HEK293 (cell line): ENCODE results near the gene TNS3.

ENCODE experiments used
- CTCF ChIA-PET: fragments of 350-600 bp; formaldehyde crosslinking; extraction: SDS; loops from one replicate; lab custom pipeline; 2021; ENCODE audit warnings: antibody characterized with exemption; lab: Yijun Ruan, JAX
- POLR2A ChIA-PET: fragments of 300-600 bp; formaldehyde crosslinking; extraction: SDS; loops from one replicate; lab custom pipeline; 2020; ENCODE audit warnings: antibody characterized with exemption, inconsistent platforms; lab: Yijun Ruan, JAX
- H3K27ac ChIP-seq: fragments of 200-500 bp; sonication (Bioruptor generic); 2 replicates; pipeline ENCODE4 v1.5.1; 2014; ENCODE audit warnings: low read depth, low read length, control low read depth, inconsistent platforms; ENCODE audit errors: extremely low read depth
- H3K36me3 ChIP-seq, 2 experiments: fragments of 200-500 bp in 1 of 2; sonication (Bioruptor generic) in 1 of 2; 1 replicate in 1 of 2; 2 replicates in 1 of 2; pipeline ENCODE4 v1.5.1; 2014 to 2017; ENCODE audit warnings: inconsistent platforms in 2 of 2, low read length in 2 of 2; ENCODE audit not compliant: control insufficient read depth in 2 of 2, insufficient read depth in 1 of 2
- H3K4me1 ChIP-seq: fragments of 200-500 bp; sonication (Bioruptor generic); 2 replicates; pipeline ENCODE4 v1.5.1; 2014; ENCODE audit warnings: mild to moderate bottlenecking, low read length, inconsistent platforms; ENCODE audit not compliant: control insufficient read depth, insufficient read depth
- H3K4me3 ChIP-seq: 2 replicates; pipeline ENCODE4 v1.5.1; 2011; ENCODE audit warnings: low read depth, mild to moderate bottlenecking, control low read depth, low read length, moderate library complexity
- H3K9me3 ChIP-seq: fragments of 200-500 bp; sonication (Bioruptor generic); 2 replicates; pipeline ENCODE4 v1.5.1; 2014; ENCODE audit warnings: low read depth, low read length, inconsistent platforms; ENCODE audit not compliant: control insufficient read depth, insufficient read depth
- ATF2 ChIP-seq: fragments of 450-650 bp; formaldehyde crosslinking; IDR thresholded peaks from 2 replicates; pipeline ENCODE4 v1.5.1; 2016; ENCODE audit warnings: missing biosample characterization, missing genetic modification characterization, low read depth
- BCL6B ChIP-seq: fragments of 450-650 bp; formaldehyde crosslinking; IDR thresholded peaks from 2 replicates; pipeline ENCODE4 v1.5.1; 2017; ENCODE audit warnings: missing biosample characterization, missing genetic modification characterization
- SP3 ChIP-seq: fragments of 450-650 bp; formaldehyde crosslinking; IDR thresholded peaks from 2 replicates; pipeline ENCODE4 v1.5.1; 2016; ENCODE audit warnings: missing biosample characterization, missing genetic modification characterization
- SP7 ChIP-seq: fragments of 450-650 bp; formaldehyde crosslinking; IDR thresholded peaks from 2 replicates; pipeline ENCODE4 v1.5.1; 2016; ENCODE audit warnings: missing biosample characterization, missing genetic modification characterization
- ZBTB17 ChIP-seq: fragments of 450-650 bp; formaldehyde crosslinking; IDR thresholded peaks from 2 replicates; pipeline ENCODE4 v1.5.1; 2016; ENCODE audit warnings: missing biosample characterization, missing genetic modification characterization
- ZBTB20 ChIP-seq: fragments of 450-650 bp; formaldehyde crosslinking; IDR thresholded peaks from 2 replicates; pipeline ENCODE4 v1.5.1; 2016; ENCODE audit warnings: missing biosample characterization, missing genetic modification characterization
- ZFP3 ChIP-seq: fragments of 450-650 bp; formaldehyde crosslinking; IDR thresholded peaks from 2 replicates; pipeline ENCODE4 v1.5.1; 2016; ENCODE audit warnings: low read depth, missing biosample characterization, missing genetic modification characterization
- ZNF148 ChIP-seq: fragments of 450-650 bp; formaldehyde crosslinking; IDR thresholded peaks from 2 replicates; pipeline ENCODE4 v1.5.0; 2017; ENCODE audit warnings: missing biosample characterization, missing genetic modification characterization, borderline replicate concordance
- ZNF155 ChIP-seq: fragments of 450-650 bp; formaldehyde crosslinking; IDR thresholded peaks from 2 replicates; pipeline ENCODE4 v1.5.1; 2016; ENCODE audit warnings: missing biosample characterization, missing genetic modification characterization
- ZNF169 ChIP-seq: fragments of 450-650 bp; formaldehyde crosslinking; IDR thresholded peaks from 2 replicates; pipeline ENCODE4 v1.5.1; 2016; ENCODE audit warnings: missing biosample characterization, missing genetic modification characterization
- ZNF394 ChIP-seq: fragments of 450-650 bp; formaldehyde crosslinking; IDR thresholded peaks from 2 replicates; pipeline ENCODE4 v1.5.1; 2016; ENCODE audit warnings: missing biosample characterization, missing genetic modification characterization, mild to moderate bottlenecking, moderate library complexity, borderline replicate concordance
- ZNF423 ChIP-seq: fragments of 450-650 bp; formaldehyde crosslinking; IDR thresholded peaks from 2 replicates; pipeline ENCODE4 v1.5.1; 2016; ENCODE audit warnings: missing biosample characterization, missing genetic modification characterization
- ZNF433 ChIP-seq: fragments of 450-650 bp; formaldehyde crosslinking; IDR thresholded peaks from 2 replicates; pipeline ENCODE4 v1.5.1; 2016; ENCODE audit warnings: missing biosample characterization, missing genetic modification characterization, low read depth
- ZNF544 ChIP-seq: fragments of 450-650 bp; formaldehyde crosslinking; IDR thresholded peaks from 2 replicates; pipeline ENCODE4 v1.5.0; 2017; ENCODE audit warnings: missing biosample characterization, missing genetic modification characterization
- ZNF645 ChIP-seq: fragments of 450-650 bp; formaldehyde crosslinking; IDR thresholded peaks from 2 replicates; pipeline ENCODE4; 2016; ENCODE audit warnings: missing biosample characterization, missing genetic modification characterization
- ZNF792 ChIP-seq: fragments of 450-650 bp; formaldehyde crosslinking; IDR thresholded peaks from 2 replicates; pipeline ENCODE4 v1.5.1; 2016; ENCODE audit warnings: missing biosample characterization, missing genetic modification characterization
- TF ChIP-seq, protein P1 (sequence below): fragments of 450-650 bp; formaldehyde crosslinking; IDR thresholded peaks from 2 replicates; pipeline ENCODE4 v1.5.1; 2016; ENCODE audit warnings: missing biosample characterization, missing genetic modification characterization
- TF ChIP-seq, protein P2 (sequence below): fragments of 450-650 bp; IDR thresholded peaks from 2 replicates; pipeline ENCODE4 v1.5.1; 2018; ENCODE audit warnings: missing biosample characterization, mild to moderate bottlenecking, missing genetic modification characterization
- TF ChIP-seq, protein P3 (sequence below): fragments of 450-650 bp; formaldehyde crosslinking; IDR thresholded peaks from 2 replicates; pipeline ENCODE4 v1.5.1; 2016; ENCODE audit warnings: missing biosample characterization, missing genetic modification characterization

The TNS3 gene

DNA sequence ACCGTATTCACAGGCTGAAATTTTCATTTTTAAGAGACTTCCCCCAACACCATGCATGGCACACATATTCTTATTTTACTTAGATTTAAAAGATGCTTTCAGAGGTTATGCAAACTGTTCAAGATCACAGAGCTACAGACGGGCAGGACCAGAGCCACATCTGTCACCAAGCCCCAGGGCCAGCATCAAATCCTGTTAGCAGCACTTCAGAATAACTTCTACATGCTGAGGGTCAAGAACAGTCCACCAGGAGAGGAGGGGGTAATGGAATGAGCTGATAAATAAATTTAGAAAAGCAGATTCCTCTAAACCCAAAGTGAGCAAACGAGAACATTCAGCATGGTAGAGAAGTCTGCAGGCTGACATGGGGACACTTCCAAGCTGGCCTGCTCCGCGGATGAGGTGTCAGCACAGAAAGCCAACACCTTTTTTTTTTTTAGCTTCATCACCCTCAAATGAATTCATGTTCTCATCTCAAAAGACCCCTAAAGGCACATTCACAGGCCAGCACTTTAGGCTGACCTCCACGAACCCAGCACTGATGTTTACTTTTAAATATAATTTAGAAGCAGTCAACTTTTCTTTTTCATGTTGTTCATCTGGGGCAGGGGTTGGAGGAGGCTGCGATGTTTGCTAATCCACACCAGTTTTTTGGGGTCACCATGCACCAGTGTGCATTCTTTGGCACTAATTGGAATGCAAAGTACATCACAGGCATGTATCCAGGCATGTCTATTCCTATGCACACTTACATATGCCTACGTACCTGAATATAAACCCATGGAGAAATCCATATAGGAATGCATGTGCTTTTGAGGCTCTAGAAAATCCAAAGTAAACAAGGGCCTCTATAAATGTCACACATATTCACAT is 249.0 kb downstream of the TNS3 start (continued):
- TF ChIP-seq, protein P1, sequence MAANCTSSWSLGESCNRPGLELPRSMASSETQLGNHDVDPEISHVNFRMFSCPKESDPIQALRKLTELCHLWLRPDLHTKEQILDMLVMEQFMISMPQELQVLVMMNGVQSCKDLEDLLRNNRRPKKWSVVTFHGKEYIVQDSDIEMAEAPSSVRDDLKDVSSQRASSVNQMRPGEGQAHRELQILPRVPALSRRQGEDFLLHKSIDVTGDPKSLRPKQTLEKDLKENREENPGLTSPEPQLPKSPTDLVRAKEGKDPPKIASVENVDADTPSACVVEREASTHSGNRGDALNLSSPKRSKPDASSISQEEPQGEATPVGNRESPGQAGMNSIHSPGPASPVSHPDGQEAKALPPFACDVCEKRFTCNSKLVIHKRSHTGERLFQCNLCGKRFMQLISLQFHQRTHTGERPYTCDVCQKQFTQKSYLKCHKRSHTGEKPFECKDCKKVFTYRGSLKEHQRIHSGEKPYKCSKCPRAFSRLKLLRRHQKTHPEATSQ (tag by site-specific recombination) = no peak
- TF ChIP-seq, all 188 proteins: peak for 0

DNA sequence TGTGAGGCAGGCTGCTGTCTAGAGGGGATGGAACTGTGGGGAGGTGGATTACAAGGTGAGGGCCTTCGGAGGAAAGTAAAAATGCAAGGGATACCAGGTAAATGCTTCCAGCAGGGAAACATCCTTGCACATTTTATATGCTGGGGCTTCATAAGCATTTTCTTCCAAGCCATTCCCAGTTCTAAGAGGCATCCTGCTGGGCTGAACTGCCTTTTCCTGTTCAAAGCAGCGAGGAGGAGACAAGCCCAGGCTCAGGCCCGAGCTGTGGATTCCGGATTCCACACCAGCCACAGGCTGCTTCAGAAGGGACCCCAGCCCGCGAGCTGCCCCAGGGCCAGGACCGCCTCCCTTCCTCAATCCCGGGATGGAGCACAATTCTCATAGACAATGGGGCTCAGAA is 249.7 kb downstream of the TNS3 start:
- Histone ChIP-seq H3K4me3 (no peak overlapping the region), H3K36me3 (no peaks in the 10 kb centered on the region), H3K9me3 (no peaks in the 10 kb centered on the region), H3K4me1 (peaks cover 7% of the 10 kb centered on the region), H3K27ac (no peak overlapping the region)
- ChIA-PET CTCF (no interaction called here), POLR2A (no interaction called here)
- TF ChIP-seq ZFP3 (tag by site-specific recombination) = no peak
- no peak for TF ChIP-seq ZNF394 (tag by site-specific recombination)
- no peak for TF ChIP-seq ZNF155
- TF ChIP-seq ZNF792 (tag by site-specific recombination) = no peak
- no peak for TF ChIP-seq ZNF169 (tag by site-specific recombination)
- TF ChIP-seq ATF2 (tag by site-specific recombination) = no peak
- no peak for TF ChIP-seq SP7 (tag by site-specific recombination)
- no peak for TF ChIP-seq ZNF433
- TF ChIP-seq ZNF645 (tag by site-specific recombination) = no peak
- TF ChIP-seq SP3 = no peak
- TF ChIP-seq ZNF423 (tag by site-specific recombination) = no peak
- no peak for TF ChIP-seq BCL6B (tag by site-specific recombination)
- TF ChIP-seq, protein P2, sequence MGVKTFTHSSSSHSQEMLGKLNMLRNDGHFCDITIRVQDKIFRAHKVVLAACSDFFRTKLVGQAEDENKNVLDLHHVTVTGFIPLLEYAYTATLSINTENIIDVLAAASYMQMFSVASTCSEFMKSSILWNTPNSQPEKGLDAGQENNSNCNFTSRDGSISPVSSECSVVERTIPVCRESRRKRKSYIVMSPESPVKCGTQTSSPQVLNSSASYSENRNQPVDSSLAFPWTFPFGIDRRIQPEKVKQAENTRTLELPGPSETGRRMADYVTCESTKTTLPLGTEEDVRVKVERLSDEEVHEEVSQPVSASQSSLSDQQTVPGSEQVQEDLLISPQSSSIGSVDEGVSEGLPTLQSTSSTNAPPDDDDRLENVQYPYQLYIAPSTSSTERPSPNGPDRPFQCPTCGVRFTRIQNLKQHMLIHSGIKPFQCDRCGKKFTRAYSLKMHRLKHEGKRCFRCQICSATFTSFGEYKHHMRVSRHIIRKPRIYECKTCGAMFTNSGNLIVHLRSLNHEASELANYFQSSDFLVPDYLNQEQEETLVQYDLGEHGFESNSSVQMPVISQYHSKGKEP (tag by site-specific recombination) = no peak
- TF ChIP-seq ZNF148 (tag by site-specific recombination) = no peak
- TF ChIP-seq ZNF544 (tag by site-specific recombination) = no peak
- TF ChIP-seq, protein P3, sequence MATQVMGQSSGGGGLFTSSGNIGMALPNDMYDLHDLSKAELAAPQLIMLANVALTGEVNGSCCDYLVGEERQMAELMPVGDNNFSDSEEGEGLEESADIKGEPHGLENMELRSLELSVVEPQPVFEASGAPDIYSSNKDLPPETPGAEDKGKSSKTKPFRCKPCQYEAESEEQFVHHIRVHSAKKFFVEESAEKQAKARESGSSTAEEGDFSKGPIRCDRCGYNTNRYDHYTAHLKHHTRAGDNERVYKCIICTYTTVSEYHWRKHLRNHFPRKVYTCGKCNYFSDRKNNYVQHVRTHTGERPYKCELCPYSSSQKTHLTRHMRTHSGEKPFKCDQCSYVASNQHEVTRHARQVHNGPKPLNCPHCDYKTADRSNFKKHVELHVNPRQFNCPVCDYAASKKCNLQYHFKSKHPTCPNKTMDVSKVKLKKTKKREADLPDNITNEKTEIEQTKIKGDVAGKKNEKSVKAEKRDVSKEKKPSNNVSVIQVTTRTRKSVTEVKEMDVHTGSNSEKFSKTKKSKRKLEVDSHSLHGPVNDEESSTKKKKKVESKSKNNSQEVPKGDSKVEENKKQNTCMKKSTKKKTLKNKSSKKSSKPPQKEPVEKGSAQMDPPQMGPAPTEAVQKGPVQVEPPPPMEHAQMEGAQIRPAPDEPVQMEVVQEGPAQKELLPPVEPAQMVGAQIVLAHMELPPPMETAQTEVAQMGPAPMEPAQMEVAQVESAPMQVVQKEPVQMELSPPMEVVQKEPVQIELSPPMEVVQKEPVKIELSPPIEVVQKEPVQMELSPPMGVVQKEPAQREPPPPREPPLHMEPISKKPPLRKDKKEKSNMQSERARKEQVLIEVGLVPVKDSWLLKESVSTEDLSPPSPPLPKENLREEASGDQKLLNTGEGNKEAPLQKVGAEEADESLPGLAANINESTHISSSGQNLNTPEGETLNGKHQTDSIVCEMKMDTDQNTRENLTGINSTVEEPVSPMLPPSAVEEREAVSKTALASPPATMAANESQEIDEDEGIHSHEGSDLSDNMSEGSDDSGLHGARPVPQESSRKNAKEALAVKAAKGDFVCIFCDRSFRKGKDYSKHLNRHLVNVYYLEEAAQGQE (tag by site-specific recombination) = no peak
- TF ChIP-seq ZBTB20 (tag by site-specific recombination) = no peak
- TF ChIP-seq ZBTB17 (tag by site-specific recombination) = no peak
